ENCODE results near the gene TCF7L1.
"Not testable (repeated sequence)": the region's sequence is repeated elsewhere in the genome, so short reads cannot be mapped to it uniquely, and the experiment has no call there.

The TCF7L1 gene

GRCh38 chr2:85183076-85183475 is 49.9 kb downstream of the TCF7L1 start:
- DNase-seq (ENCODE audit: low read depth in 1 of 2, low spot score in 1 of 2): no peak

- DNase-seq (ENCODE audit: low read depth in 1 of 2, low spot score in 1 of 2): no peak
Observed at GRCh38 chr2:85183479-85183878, 50.3 kb downstream of the TCF7L1 start.

GRCh38 chr2:85184231-85184630 is 51.0 kb downstream of the TCF7L1 start:
- DNase-seq (ENCODE audit: low read depth in 1 of 2, low spot score in 1 of 2): no peak

- DNase-seq (ENCODE audit: low read depth in 1 of 2, low spot score in 1 of 2): no peak
Observed at GRCh38 chr2:85184990-85185389, 51.8 kb downstream of the TCF7L1 start.

GRCh38 chr2:85185431-85185940 is 52.3 kb downstream of the TCF7L1 start:
- DNase-seq (ENCODE audit: low read depth in 1 of 2, low spot score in 1 of 2): no peak

GRCh38 chr2:85187069-85187468 is 53.9 kb downstream of the TCF7L1 start:
- DNase-seq (ENCODE audit: low read depth in 1 of 2, low spot score in 1 of 2): no peak

- no peak for DNase-seq (ENCODE audit: low read depth in 1 of 2, low spot score in 1 of 2)
Observed at GRCh38 chr2:85188852-85189251, 55.7 kb downstream of the TCF7L1 start.

- DNase-seq (ENCODE audit: low read depth in 1 of 2, low spot score in 1 of 2): no peak
Observed at GRCh38 chr2:85189606-85190270, 56.5 kb downstream of the TCF7L1 start.

- no peak for DNase-seq (ENCODE audit: low read depth in 1 of 2, low spot score in 1 of 2)
Observed at GRCh38 chr2:85191157-85191556, 58.0 kb downstream of the TCF7L1 start.

- DNase-seq (ENCODE audit: low read depth in 1 of 2, low spot score in 1 of 2): no peak
Observed at GRCh38 chr2:85194780-85195480, 61.7 kb downstream of the TCF7L1 start.

- DNase-seq (ENCODE audit: low read depth in 1 of 2, low spot score in 1 of 2): no peak
Observed at GRCh38 chr2:85195956-85196355, 62.8 kb downstream of the TCF7L1 start.

- DNase-seq (ENCODE audit: low read depth in 1 of 2, low spot score in 1 of 2): no peak
Observed at GRCh38 chr2:85199698-85200097, 66.5 kb downstream of the TCF7L1 start.

- DNase-seq (ENCODE audit: low read depth in 1 of 2, low spot score in 1 of 2): no peak
Observed at GRCh38 chr2:85209887-85210286, 76.7 kb downstream of the TCF7L1 start.

GRCh38 chr2:85210511-85210910 is 77.3 kb downstream of the TCF7L1 start:
- DNase-seq (ENCODE audit: low read depth in 1 of 2, low spot score in 1 of 2): no peak

GRCh38 chr2:85211606-85212005 is 78.4 kb downstream of the TCF7L1 start:
- DNase-seq (ENCODE audit: low read depth in 1 of 2, low spot score in 1 of 2): not testable (repeated sequence)

- DNase-seq (ENCODE audit: low read depth in 1 of 2, low spot score in 1 of 2): no peak
Observed at GRCh38 chr2:85212841-85213240, 79.6 kb downstream of the TCF7L1 start.

GRCh38 chr2:85213404-85213803 is 80.2 kb downstream of the TCF7L1 start:
- no peak for DNase-seq (ENCODE audit: low read depth in 1 of 2, low spot score in 1 of 2)

- DNase-seq (ENCODE audit: low read depth in 1 of 2, low spot score in 1 of 2): no peak
Observed at GRCh38 chr2:85213901-85214512, 80.8 kb downstream of the TCF7L1 start.

- no peak for DNase-seq (ENCODE audit: low read depth in 1 of 2, low spot score in 1 of 2)
Observed at GRCh38 chr2:85215081-85215447, 81.9 kb downstream of the TCF7L1 start.

GRCh38 chr2:85215448-85216401 is 82.5 kb downstream of the TCF7L1 start:
- no peak for DNase-seq (ENCODE audit: low read depth in 1 of 2, low spot score in 1 of 2)

- DNase-seq (ENCODE audit: low read depth in 1 of 2, low spot score in 1 of 2): no peak
Observed at GRCh38 chr2:85216927-85217326, 83.7 kb downstream of the TCF7L1 start.

All from stimulated activated CD4-positive, alpha-beta T cell treated with anti-CD3 and anti-CD28 coated beads, Interleukin-15, amount 100 ng/mL, for 1 hour (primary cell).